ENCODE results near the gene PCDHGC3. TPM values are rescaled to one million over a fixed set of nuclear protein-coding genes. Genes with fewer than 3 reads are reported as not detected.

PCDHGC3 gene
- total RNA-seq, 1 donor from 2014 or later = 60.3 TPM

DNA sequence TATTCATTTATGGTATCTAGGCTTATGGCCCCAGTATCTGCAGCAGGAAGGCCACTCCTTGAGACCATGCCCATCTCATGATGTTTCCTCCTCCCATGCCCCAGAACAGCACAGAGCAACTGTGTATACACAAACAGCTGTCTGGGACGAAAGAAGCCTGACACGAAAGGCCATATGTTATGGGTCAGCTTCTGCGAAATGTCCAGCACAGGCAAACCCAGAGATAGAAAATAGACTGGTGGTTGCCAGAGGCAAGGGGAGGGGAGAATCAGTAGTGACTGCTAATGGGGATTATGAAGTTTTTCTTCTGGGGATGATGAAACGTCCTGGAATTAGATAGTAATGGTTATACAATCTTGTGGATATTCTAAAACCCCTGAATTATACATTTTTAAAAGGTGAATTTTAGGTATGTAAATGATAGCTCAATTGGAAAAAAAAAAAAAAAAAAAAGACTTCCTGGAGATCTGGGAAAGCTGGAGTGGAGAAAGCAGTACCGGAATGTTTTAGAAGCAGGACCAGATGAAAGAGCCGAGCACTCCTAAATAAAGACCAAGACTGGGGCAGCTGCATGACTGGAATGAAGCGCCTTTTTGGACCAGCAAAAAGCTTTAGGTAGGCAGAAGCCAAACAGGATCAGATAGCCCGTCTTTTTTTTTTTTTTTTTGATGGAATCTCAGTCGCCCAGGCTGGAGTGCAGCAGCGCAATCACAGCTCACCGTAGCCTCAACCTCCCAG is 42.3 kb downstream of the PCDHGC3 start:
- TF ChIP-seq, protein P1, sequence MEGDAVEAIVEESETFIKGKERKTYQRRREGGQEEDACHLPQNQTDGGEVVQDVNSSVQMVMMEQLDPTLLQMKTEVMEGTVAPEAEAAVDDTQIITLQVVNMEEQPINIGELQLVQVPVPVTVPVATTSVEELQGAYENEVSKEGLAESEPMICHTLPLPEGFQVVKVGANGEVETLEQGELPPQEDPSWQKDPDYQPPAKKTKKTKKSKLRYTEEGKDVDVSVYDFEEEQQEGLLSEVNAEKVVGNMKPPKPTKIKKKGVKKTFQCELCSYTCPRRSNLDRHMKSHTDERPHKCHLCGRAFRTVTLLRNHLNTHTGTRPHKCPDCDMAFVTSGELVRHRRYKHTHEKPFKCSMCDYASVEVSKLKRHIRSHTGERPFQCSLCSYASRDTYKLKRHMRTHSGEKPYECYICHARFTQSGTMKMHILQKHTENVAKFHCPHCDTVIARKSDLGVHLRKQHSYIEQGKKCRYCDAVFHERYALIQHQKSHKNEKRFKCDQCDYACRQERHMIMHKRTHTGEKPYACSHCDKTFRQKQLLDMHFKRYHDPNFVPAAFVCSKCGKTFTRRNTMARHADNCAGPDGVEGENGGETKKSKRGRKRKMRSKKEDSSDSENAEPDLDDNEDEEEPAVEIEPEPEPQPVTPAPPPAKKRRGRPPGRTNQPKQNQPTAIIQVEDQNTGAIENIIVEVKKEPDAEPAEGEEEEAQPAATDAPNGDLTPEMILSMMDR (conservative IDR thresholded peaks at IDR 0.05) = no peak
- Mint-ChIP-seq H3K4me1 (ENCODE audit: unreplicated experiment) (peaks cover 44% of the 10 kb centered on the region), H3K27ac (no peak overlapping the region)

DNA sequence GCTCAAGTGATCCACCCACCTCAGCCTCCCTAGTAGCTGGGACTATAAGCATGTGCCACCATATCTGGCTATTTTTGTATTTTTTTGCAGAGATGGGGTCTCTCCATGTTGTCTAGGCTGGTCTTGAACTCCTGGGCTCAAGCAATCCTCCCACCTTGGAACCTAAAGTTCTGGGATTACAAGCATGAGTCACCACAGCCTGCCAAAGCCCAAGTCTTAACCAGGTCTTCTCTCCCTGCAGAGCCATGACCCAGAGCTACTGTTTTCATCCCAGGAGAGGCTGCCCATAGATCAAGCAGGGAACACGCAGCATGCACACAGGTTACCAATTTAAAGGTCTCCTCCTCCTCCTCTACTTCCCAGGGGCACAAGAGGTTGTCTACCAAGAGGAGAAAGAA is 42.9 kb downstream of the PCDHGC3 start:
- H3K27me3 Mint-ChIP-seq = no peaks in the 10 kb centered on the region
- TF ChIP-seq, protein P1 (conservative IDR thresholded peaks at IDR 0.05) = no peak
- no peak overlapping the region for H3K4me3 Mint-ChIP-seq
- H3K9me3 Mint-ChIP-seq = no peaks in the 10 kb centered on the region
- H3K27ac Mint-ChIP-seq = no peak overlapping the region
- H3K36me3 Mint-ChIP-seq = peaks cover 42% of the 10 kb centered on the region
- no peak for DNase-seq (ENCODE audit: extremely low spot score, unreplicated experiment)
- H3K4me1 Mint-ChIP-seq (ENCODE audit: unreplicated experiment) = peaks cover 41% of the 10 kb centered on the region

More for the DNA sequence above, 42.3 kb downstream of the PCDHGC3 start:
- Mint-ChIP-seq H3K36me3 (peaks cover 43% of the 10 kb centered on the region), H3K4me3 (no peak overlapping the region), H3K27me3 (no peaks in the 10 kb centered on the region), H3K9me3 (no peaks in the 10 kb centered on the region)
- DNase-seq (ENCODE audit: extremely low spot score, unreplicated experiment) = no peak

DNA sequence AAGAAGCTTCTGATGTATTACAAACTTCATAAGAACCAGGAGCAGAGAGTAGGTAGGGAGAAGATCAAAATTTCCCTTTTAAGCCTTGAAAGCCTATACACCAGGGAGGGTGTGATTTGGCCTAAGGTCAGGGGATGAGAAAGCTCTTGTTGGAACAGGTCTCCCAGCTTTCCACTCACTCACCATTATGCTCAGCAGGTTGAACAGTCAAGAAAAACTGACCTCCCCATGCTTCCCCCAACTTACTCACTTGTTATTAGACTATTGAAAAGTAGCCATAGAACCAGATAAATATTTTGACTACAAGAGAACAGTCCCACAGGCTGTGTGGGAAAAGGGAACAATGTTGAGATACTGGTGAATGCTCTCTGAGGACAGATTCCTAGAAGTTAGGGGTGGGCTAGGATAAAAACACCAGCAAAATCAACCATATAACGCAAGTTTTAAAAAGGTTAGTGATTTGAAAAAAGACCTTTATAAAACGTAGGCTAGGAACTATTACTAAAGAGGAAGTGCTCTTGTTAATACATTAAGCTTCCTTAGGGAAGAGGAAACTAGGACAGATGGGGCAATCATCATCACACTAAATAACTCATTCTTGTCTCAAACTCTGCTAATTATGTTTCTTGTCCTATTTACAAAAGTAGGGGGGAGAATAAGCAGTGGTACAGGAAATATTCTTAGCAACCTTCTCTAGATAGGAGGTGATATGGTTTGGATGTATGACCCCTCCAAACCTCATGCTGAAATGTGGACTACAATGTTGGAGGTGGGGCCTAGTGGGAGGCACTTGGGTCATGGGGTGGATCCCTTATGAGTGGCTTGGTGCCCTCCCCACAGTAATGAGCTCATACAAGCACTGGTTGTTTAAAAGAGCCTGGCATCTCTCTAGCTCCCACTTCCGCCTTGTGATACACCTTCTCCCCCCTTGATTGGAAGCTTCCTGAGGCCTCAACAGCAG is 44.1 kb downstream of the PCDHGC3 start:
- Mint-ChIP-seq H3K4me1 (ENCODE audit: unreplicated experiment) (peaks cover 38% of the 10 kb centered on the region), H3K4me3 (no peak overlapping the region), H3K27ac (no peak overlapping the region), H3K36me3 (peaks cover 48% of the 10 kb centered on the region), H3K9me3 (no peaks in the 10 kb centered on the region), H3K27me3 (no peaks in the 10 kb centered on the region)
- no peak for DNase-seq (ENCODE audit: extremely low spot score, unreplicated experiment)
- TF ChIP-seq, protein P1 (conservative IDR thresholded peaks at IDR 0.05) = no peak

DNA sequence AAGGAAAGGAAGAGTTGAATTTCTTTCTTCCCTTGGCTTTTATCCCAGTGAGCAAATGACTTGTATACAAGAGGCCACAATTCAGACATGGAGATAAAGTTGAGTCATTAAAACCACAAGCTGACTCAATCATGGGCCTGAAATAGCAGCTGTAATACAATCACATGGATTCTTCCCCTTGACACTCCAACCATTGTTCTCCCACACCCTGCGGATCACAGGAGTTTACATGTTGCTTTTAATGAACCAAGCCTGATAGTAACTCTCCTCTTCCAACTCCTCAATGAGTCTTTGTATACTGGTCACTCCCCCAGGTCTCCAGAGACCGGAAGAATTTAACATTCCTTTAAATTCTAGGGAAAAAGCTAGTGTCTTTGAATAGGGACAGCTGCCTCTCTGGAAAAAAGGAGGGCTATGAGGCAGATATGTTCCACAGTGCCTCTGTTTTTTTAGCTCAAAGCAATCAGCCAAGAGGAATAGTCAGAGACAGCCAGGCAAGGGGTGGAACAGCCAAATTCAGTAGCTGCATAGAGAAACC is 45.5 kb downstream of the PCDHGC3 start:
- Mint-ChIP-seq H3K27ac (peak overlapping the region; percentile 64), H3K36me3 (peaks cover 59% of the 10 kb centered on the region), H3K4me1 (ENCODE audit: unreplicated experiment) (peaks cover 42% of the 10 kb centered on the region), H3K4me3 (no peak overlapping the region), H3K9me3 (no peaks in the 10 kb centered on the region), H3K27me3 (no peaks in the 10 kb centered on the region)
- TF ChIP-seq, protein P1 (conservative IDR thresholded peaks at IDR 0.05) = no peak
- no peak for DNase-seq (ENCODE audit: extremely low spot score, unreplicated experiment)

DNA sequence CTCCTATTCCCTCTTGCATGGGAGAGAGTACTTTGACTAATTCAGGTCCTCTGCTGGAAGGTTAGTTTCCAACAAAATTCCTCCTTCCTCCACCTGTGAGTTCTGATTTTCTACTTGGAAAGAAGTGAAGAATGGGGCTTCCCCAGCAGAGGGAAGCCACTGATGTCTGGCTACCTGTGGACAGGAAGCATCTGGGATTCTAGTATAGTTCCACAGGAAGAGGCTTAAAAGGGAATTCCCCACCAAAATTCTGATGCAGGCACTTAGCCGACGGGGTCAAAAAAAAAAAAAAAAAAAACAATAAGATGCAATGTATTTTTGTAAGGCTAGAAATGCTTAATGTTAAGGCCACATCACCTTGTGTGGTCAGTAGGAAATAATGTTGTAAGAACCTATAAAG is 46.5 kb downstream of the PCDHGC3 start:
- H3K27me3 Mint-ChIP-seq = no peaks in the 10 kb centered on the region
- H3K36me3 Mint-ChIP-seq = peaks cover 57% of the 10 kb centered on the region
- H3K27ac Mint-ChIP-seq = peak overlapping the region; percentile 9
- H3K9me3 Mint-ChIP-seq = no peaks in the 10 kb centered on the region
- DNase-seq (ENCODE audit: extremely low spot score, unreplicated experiment) = no peak
- peaks cover 34% of the 10 kb centered on the region for H3K4me1 Mint-ChIP-seq (ENCODE audit: unreplicated experiment)
- H3K4me3 Mint-ChIP-seq = no peak overlapping the region
- TF ChIP-seq, protein P1 (conservative IDR thresholded peaks at IDR 0.05) = no peak
